ENCODE results near the gene DBNDD1.

The DBNDD1 gene

GRCh38 chr16:89987169-89987568, 32.1 kb downstream of the DBNDD1 start:
- no peaks in the 10 kb centered on the region for H3K9me3 ChIP-seq (ENCODE audit: severe bottlenecking)
- ATAC-seq (ENCODE audit: low read depth) (no peak), DNase-seq (ENCODE audit: low spot score) (no peak)
- no peaks in the 10 kb centered on the region for H3K27me3 ChIP-seq (ENCODE audit: insufficient read depth, poor library complexity, severe bottlenecking)
- H3K4me1 ChIP-seq (ENCODE audit: insufficient read depth, poor library complexity, severe bottlenecking): no peaks in the 10 kb centered on the region
- no peak overlapping the region for H3K27ac ChIP-seq (ENCODE audit: poor library complexity, severe bottlenecking)
- TF ChIP-seq CTCF (IDR thresholded peaks at IDR 0.05; ENCODE audit: poor library complexity, severe bottlenecking): no peak
- no peak overlapping the region for H3K4me3 ChIP-seq (ENCODE audit: severe bottlenecking)
- peaks cover 83% of the 10 kb centered on the region for H3K36me3 ChIP-seq (ENCODE audit: low read depth)

DNA sequence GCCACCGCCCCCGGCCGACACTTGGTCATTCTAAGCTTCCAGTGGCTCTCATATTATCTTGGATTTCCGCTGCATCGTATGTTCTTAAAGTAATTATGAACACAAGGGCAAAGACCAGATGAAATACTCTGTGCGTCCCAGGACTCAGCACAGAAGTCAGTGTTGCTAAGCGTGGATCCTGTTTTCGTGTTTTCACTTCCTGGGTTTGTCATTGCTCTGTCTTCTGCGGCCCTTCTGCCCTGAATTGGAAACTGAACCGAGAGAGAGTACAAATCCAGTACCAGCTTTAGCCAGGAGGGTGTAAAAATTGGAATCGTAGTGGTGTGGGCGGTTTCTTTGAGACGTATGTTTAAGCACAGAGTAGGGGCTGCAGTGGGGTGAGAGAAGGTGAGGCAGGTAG, 32.7 kb downstream of the DBNDD1 start:
- no peak for ATAC-seq (ENCODE audit: low read depth)
- H3K9me3 ChIP-seq (ENCODE audit: severe bottlenecking): no peaks in the 10 kb centered on the region
- no peak overlapping the region for H3K27ac ChIP-seq (ENCODE audit: poor library complexity, severe bottlenecking)
- no peaks in the 10 kb centered on the region for H3K4me1 ChIP-seq (ENCODE audit: insufficient read depth, poor library complexity, severe bottlenecking)
- H3K27me3 ChIP-seq (ENCODE audit: insufficient read depth, poor library complexity, severe bottlenecking): no peaks in the 10 kb centered on the region
- H3K36me3 ChIP-seq (ENCODE audit: low read depth): peaks cover 83% of the 10 kb centered on the region
- H3K4me3 ChIP-seq (ENCODE audit: severe bottlenecking): no peak overlapping the region
- TF ChIP-seq CTCF (IDR thresholded peaks at IDR 0.05; ENCODE audit: poor library complexity, severe bottlenecking): no peak
- DNase-seq (ENCODE audit: low spot score): no peak

GRCh38 chr16:89985219-89985618, 34.0 kb downstream of the DBNDD1 start:
- no peaks in the 10 kb centered on the region for H3K9me3 ChIP-seq (ENCODE audit: severe bottlenecking)
- H3K27me3 ChIP-seq (ENCODE audit: insufficient read depth, poor library complexity, severe bottlenecking): no peaks in the 10 kb centered on the region
- H3K4me1 ChIP-seq (ENCODE audit: insufficient read depth, poor library complexity, severe bottlenecking): no peaks in the 10 kb centered on the region
- ATAC-seq (ENCODE audit: low read depth) (no peak), DNase-seq (ENCODE audit: low spot score) (no peak)
- H3K27ac ChIP-seq (ENCODE audit: poor library complexity, severe bottlenecking): no peak overlapping the region
- no peak overlapping the region for H3K4me3 ChIP-seq (ENCODE audit: severe bottlenecking)
- TF ChIP-seq CTCF (IDR thresholded peaks at IDR 0.05; ENCODE audit: poor library complexity, severe bottlenecking): no peak
- H3K36me3 ChIP-seq (ENCODE audit: low read depth): peaks cover 83% of the 10 kb centered on the region

DNA sequence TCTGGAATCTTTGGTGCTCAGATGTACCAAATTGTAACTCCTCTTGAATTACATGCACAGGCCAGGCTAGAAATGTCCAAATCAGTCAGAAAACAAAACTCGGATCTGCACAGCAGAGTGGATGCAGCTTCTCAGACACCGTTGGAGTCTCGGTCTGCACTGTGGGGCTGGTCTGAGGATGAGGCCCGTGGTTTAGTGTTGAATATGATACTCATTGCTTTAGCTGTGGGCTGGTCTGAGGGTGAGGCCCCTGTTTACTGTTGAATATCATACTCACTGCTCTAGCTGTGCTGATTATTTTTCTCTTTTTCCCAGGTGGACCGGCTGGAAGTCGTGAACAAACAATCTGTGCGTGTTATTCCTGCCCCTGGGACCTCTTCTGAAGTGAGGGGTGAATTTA, 35.0 kb downstream of the DBNDD1 start:
- no peaks in the 10 kb centered on the region for H3K9me3 ChIP-seq (ENCODE audit: severe bottlenecking)
- no peaks in the 10 kb centered on the region for H3K4me1 ChIP-seq (ENCODE audit: insufficient read depth, poor library complexity, severe bottlenecking)
- H3K36me3 ChIP-seq (ENCODE audit: low read depth): peaks cover 90% of the 10 kb centered on the region
- DNase-seq (ENCODE audit: low spot score): no peak
- no peaks in the 10 kb centered on the region for H3K27me3 ChIP-seq (ENCODE audit: insufficient read depth, poor library complexity, severe bottlenecking)
- no peak for TF ChIP-seq CTCF (IDR thresholded peaks at IDR 0.05; ENCODE audit: poor library complexity, severe bottlenecking)
- no peak for ATAC-seq (ENCODE audit: low read depth)
- H3K27ac ChIP-seq (ENCODE audit: poor library complexity, severe bottlenecking): no peak overlapping the region
- no peak overlapping the region for H3K4me3 ChIP-seq (ENCODE audit: severe bottlenecking)

DNA sequence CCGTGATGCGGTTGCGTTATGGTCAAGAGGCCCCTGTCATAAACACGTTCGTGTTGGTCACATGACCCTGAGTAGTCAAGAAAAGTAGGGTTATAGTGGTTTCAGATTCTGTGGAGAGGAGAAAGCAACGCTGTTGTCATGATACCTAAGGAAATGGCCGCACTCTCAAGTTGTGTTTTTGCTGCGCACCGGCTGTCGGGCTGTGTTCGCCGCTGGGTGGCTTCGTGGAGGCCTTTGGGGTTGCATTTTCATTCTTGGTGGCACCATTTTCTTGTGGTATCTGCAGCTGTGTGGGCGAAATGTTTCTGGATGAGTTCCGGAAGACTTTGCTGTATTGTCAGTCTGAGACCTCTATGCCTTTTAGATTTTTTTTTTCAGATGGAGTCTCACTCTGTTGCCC, 35.7 kb downstream of the DBNDD1 start:
- DNase-seq (ENCODE audit: low spot score) (no peak), ATAC-seq (ENCODE audit: low read depth) (no peak)
- Histone ChIP-seq H3K9me3 (ENCODE audit: severe bottlenecking) (no peaks in the 10 kb centered on the region), H3K4me3 (ENCODE audit: severe bottlenecking) (no peak overlapping the region), H3K27ac (ENCODE audit: poor library complexity, severe bottlenecking) (no peak overlapping the region), H3K4me1 (ENCODE audit: insufficient read depth, poor library complexity, severe bottlenecking) (no peaks in the 10 kb centered on the region), H3K27me3 (ENCODE audit: insufficient read depth, poor library complexity, severe bottlenecking) (no peaks in the 10 kb centered on the region), H3K36me3 (ENCODE audit: low read depth) (peaks cover 87% of the 10 kb centered on the region)
- TF ChIP-seq CTCF (IDR thresholded peaks at IDR 0.05; ENCODE audit: poor library complexity, severe bottlenecking): no peak

Measured in RWPE2 (cell line).